Ovary (tissue), 3 donors: ENCODE results near the gene RPL31.

Experiments
- CTCF ChIP-seq, 3 donors: fragments of 450-650 bp in 2 of 3; fragments of 200-600 bp in 1 of 3; IDR thresholded peaks; one replicate each; pipeline versions ENCODE4 v1.5.1 to v1.8.0; 2016 to 2022; ENCODE audit warnings: antibody characterized with exemption in 3 of 3, mild to moderate bottlenecking in 1 of 3
- EP300 ChIP-seq: sonication (generic); formaldehyde crosslinking; IDR thresholded peaks from one replicate; pipeline ENCODE4 v1.6.1; 2017; ENCODE audit warnings: antibody characterized with exemption
- POLR2A ChIP-seq: fragments of 450-650 bp; IDR thresholded peaks from one replicate; pipeline ENCODE4 v1.6.1; 2017; ENCODE audit warnings: antibody characterized with exemption, mild to moderate bottlenecking, moderate library complexity
- donor health status: DM: no; HTN: no; CAD: no.

- no peak for TF ChIP-seq CTCF (IDR thresholded peaks at IDR 0.05)
- TF ChIP-seq EP300, result no peak
- TF ChIP-seq POLR2A, result no peak
Measured at GRCh38 chr2:100977511-100977910, 24.6 kb upstream of the RPL31 start.
